Caco-2 (cell line): ENCODE results near the gene CCDC70. TPM values are rescaled to one million over a fixed set of nuclear protein-coding genes. Genes with fewer than 3 reads are reported as not detected.

Experiments
- BruUV-seq: library from RNA; stranded (reverse); fragments of 400-500 nt; replicated peaks from 2 replicates; lab custom pipeline; 2021; lab: Mats Ljungman, UMichigan
- CTCF ChIA-PET: fragments of 300-600 bp; sonication (Branson Sonifier 250); formaldehyde crosslinking; loops from one replicate; lab custom pipeline; 2022; ENCODE audit warnings: antibody characterized with exemption; lab: Charles Lee
- POLR2A ChIA-PET: fragments of 300-600 bp; sonication (Branson Sonifier 250); formaldehyde crosslinking; loops from one replicate; lab custom pipeline; 2022; ENCODE audit warnings: antibody characterized with exemption; lab: Charles Lee
- DNase-seq, 2 experiments: peaks; one replicate each; pipeline versions ENCODE4 v3.0.0 to v3.0.0-alpha.2; 2020 to 2022
- H3K27me3 ChIP-seq: replicated peaks from 2 replicates; pipeline ENCODE4 v1.6.0; 2011; ENCODE audit warnings: low read length; ENCODE audit not compliant: control insufficient read depth, insufficient read depth
- H3K36me3 ChIP-seq: 2 replicates; pipeline ENCODE4 v1.5.1; 2011; ENCODE audit warnings: low read length; ENCODE audit not compliant: control insufficient read depth, insufficient read depth
- H3K4me1 ChIP-seq: fragments of 250-450 bp; sonication (Bioruptor Pico); 2 replicates; pipeline ENCODE4 v1.5.1; 2020; ENCODE audit warnings: mild to moderate bottlenecking
- H3K4me3 ChIP-seq: 2 replicates; pipeline ENCODE4 v1.5.1; 2011; ENCODE audit warnings: low read depth, mild to moderate bottlenecking, control low read depth, low read length
- H3K9me3 ChIP-seq: fragments of 250-450 bp; sonication (Bioruptor Pico); 2 replicates; pipeline ENCODE4 v1.5.1; 2020; ENCODE audit warnings: mild to moderate bottlenecking, moderate library complexity
- H3K27ac Mint-ChIP-seq: one replicate; pipeline ENCODE4 v1.8.0; 2022; ENCODE audit warnings: mixed read lengths; ENCODE audit not compliant: unreplicated experiment
- H3K27me3 Mint-ChIP-seq: one replicate; pipeline ENCODE4 v1.8.0; 2022; ENCODE audit warnings: mixed read lengths; ENCODE audit not compliant: insufficient read depth, unreplicated experiment
- H3K36me3 Mint-ChIP-seq: one replicate; pipeline ENCODE4 v1.8.0; 2022; ENCODE audit warnings: mild to moderate bottlenecking, mixed read lengths; ENCODE audit not compliant: insufficient read depth, unreplicated experiment
- H3K4me1 Mint-ChIP-seq: one replicate; pipeline ENCODE4 v1.8.0; 2022; ENCODE audit warnings: low read depth, mixed read lengths; ENCODE audit not compliant: unreplicated experiment
- H3K4me3 Mint-ChIP-seq: one replicate; pipeline ENCODE4 v1.8.0; 2022; ENCODE audit warnings: mild to moderate bottlenecking, moderate library complexity, mixed read lengths; ENCODE audit not compliant: unreplicated experiment
- H3K9me3 Mint-ChIP-seq: one replicate; pipeline ENCODE4 v1.8.0; 2022; ENCODE audit warnings: mixed read lengths; ENCODE audit not compliant: unreplicated experiment
- CTCF ChIP-seq, 2 experiments: fragments of 200-600 bp in 1 of 2; IDR thresholded peaks; 1 replicate in 1 of 2; 2 replicates in 1 of 2; pipeline versions ENCODE4 v1.5.1 to v1.8.0; 2011 to 2022; ENCODE audit warnings: antibody characterized with exemption in 1 of 2, control low read depth in 1 of 2, inconsistent platforms in 1 of 2, low read depth in 1 of 2, low read length in 1 of 2, mild to moderate bottlenecking in 1 of 2, moderate library complexity in 1 of 2; ENCODE audit not compliant: insufficient read depth in 1 of 2, severe bottlenecking in 1 of 2, unreplicated experiment in 1 of 2
- intact Hi-C: fragments of 100-400 bp; cut with micrococcal nuclease; formaldehyde crosslinking; loops from one replicate; pipeline ENCODE4 v1.10.0; 2022; ENCODE audit not compliant: unreplicated experiment
- total RNA-seq: library from RNA; stranded (reverse); gene quantifications from 2 replicates; pipeline ENCODE4 v1.2.3, GENCODE V29; 2022

The CCDC70 gene
- total RNA-seq, 1 experiment from 2014 or later, result not detected

DNA sequence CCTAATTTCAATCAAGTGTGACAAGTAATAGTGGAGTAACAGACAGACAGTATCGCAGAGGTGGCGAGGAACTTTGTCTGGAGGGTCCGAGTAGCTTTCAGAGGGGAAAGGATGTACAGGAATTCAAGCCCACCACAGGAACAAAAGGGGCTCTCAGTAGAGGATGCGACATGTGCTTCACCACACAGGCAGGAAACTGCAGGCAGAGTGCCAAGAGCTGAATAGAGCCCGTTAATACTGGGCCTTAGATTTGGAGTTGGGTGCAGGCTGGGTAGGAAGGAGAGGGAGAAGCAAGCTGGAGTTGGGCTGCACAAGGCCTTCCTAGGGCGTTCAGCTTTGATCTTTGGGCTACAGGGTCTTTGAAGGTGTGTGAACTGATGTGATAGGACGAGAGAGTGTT is 1.2 kb downstream of the CCDC70 start:
- Histone ChIP-seq H3K4me3 (no peak overlapping the region), H3K27me3 (no peaks in the 10 kb centered on the region), H3K4me1 (peaks cover 15% of the 10 kb centered on the region), H3K9me3 (no peaks in the 10 kb centered on the region), H3K36me3 (no peaks in the 10 kb centered on the region)
- no peak for DNase-seq
- Mint-ChIP-seq H3K36me3 (no peaks in the 10 kb centered on the region), H3K4me3 (no peak overlapping the region), H3K9me3 (no peaks in the 10 kb centered on the region), H3K27me3 (no peaks in the 10 kb centered on the region), H3K27ac (no peak overlapping the region), H3K4me1 (peaks cover 16% of the 10 kb centered on the region)
- BruUV-seq, result no TSS peak
- TF ChIP-seq CTCF (IDR thresholded peaks at IDR 0.05; ENCODE audit: insufficient read depth in 1 of 2, low read depth in 1 of 2, low read length in 1 of 2, severe bottlenecking in 1 of 2, unreplicated experiment in 1 of 2), result no peak
- intact Hi-C loops, result no loop called here
- ChIA-PET CTCF (no interaction called here), POLR2A (no interaction called here)

DNA sequence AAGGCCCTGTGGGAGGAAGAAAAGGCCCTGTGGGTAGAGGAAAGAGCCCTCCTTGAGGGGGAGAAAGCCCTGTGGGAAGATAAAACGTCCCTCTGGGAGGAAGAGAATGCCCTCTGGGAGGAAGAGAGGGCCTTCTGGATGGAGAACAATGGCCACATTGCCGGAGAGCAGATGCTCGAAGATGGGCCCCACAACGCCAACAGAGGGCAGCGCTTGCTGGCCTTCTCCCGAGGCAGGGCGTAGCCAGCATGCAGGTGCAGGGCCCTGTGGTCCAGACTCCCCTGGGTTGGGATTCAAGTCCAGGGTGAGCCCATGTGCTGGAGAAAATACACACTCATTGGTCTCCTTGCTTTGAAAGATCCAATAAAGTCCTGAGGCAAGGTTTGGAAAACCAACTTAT is 4.1 kb downstream of the CCDC70 start:
- Mint-ChIP-seq H3K36me3 (no peaks in the 10 kb centered on the region), H3K27me3 (peaks cover 3% of the 10 kb centered on the region), H3K4me3 (no peak overlapping the region), H3K27ac (no peak overlapping the region), H3K4me1 (no peaks in the 10 kb centered on the region), H3K9me3 (no peaks in the 10 kb centered on the region)
- intact Hi-C loops, result loop anchor here (1.0 kb wide), 1 partner anchor 51 kb away; no protein-coding TSS in a partner anchor
- no peaks in the 10 kb centered on the region for H3K27me3 ChIP-seq
- POLR2A ChIA-PET, result no interaction called here
- H3K4me1 ChIP-seq, result no peaks in the 10 kb centered on the region
- CTCF ChIA-PET, result no interaction called here
- no TSS peak for BruUV-seq
- H3K36me3 ChIP-seq, result no peaks in the 10 kb centered on the region
- no peak for DNase-seq
- H3K4me3 ChIP-seq, result no peak overlapping the region
- no peak for TF ChIP-seq CTCF (IDR thresholded peaks at IDR 0.05; ENCODE audit: insufficient read depth in 1 of 2, low read depth in 1 of 2, low read length in 1 of 2, severe bottlenecking in 1 of 2, unreplicated experiment in 1 of 2)
- no peaks in the 10 kb centered on the region for H3K9me3 ChIP-seq

- BruUV-seq, result no TSS peak
Measured at GRCh38 chr13:51867062-51867461, 5.3 kb downstream of the CCDC70 start.

More at GRCh38 chr13:51867062-51867461, 5.3 kb downstream of the CCDC70 start:
- no peaks in the 10 kb centered on the region for H3K36me3 ChIP-seq
- no peak for DNase-seq
- TF ChIP-seq CTCF (IDR thresholded peaks at IDR 0.05; ENCODE audit: insufficient read depth in 1 of 2, low read depth in 1 of 2, low read length in 1 of 2, severe bottlenecking in 1 of 2, unreplicated experiment in 1 of 2), result no peak
- intact Hi-C loops, result no loop called here
- no peaks in the 10 kb centered on the region for H3K4me1 ChIP-seq
- POLR2A ChIA-PET, result no interaction called here
- H3K27me3 Mint-ChIP-seq, result peaks cover 3% of the 10 kb centered on the region
- H3K4me3 Mint-ChIP-seq, result no peak overlapping the region
- H3K27ac Mint-ChIP-seq, result no peak overlapping the region
- H3K4me1 Mint-ChIP-seq, result no peaks in the 10 kb centered on the region
- no peaks in the 10 kb centered on the region for H3K9me3 Mint-ChIP-seq
- CTCF ChIA-PET, result no interaction called here
- no peak overlapping the region for H3K4me3 ChIP-seq
- no peaks in the 10 kb centered on the region for H3K36me3 Mint-ChIP-seq
- H3K27me3 ChIP-seq, result no peaks in the 10 kb centered on the region
- no peaks in the 10 kb centered on the region for H3K9me3 ChIP-seq
